K562 (cell line): Measurements from ENCODE around the gene OR4K5. TPM values are rescaled to one million over a fixed set of nuclear protein-coding genes. Genes with fewer than 3 reads are reported as not detected.

Experiments
- ATAC-seq: fragments of 200-7000 bp; cut with Tn5 transposase; 3 replicates; pipeline ENCODE4 v1.9.1; 2020; ENCODE audit warnings: moderate library complexity
- BruUV-seq: library from RNA; stranded (reverse); fragments of 400-500 nt; replicated peaks from 2 replicates; lab custom pipeline; 2021; lab: Mats Ljungman, UMichigan
- CTCF ChIA-PET: fragments of 300-600 bp; formaldehyde crosslinking; extraction: SDS; loops from one replicate; lab custom pipeline; 2021; ENCODE audit warnings: low intra/inter-chr PET ratio; lab: Yijun Ruan, JAX
- POLR2A ChIA-PET: fragments of 300-600, 350-650 bp; sonication (Branson Sonifier 250); formaldehyde crosslinking; extraction: SDS; loops from one replicate; lab custom pipeline; 2021; ENCODE audit warnings: antibody characterized with exemption, inconsistent platforms; lab: Yijun Ruan, JAX
- DNase-seq, 4 experiments: peaks; one replicate each; pipeline versions ENCODE4 v3.0.0 to v3.0.0-alpha.2; 2011 to 2018; ENCODE audit warnings: low spot score in 3 of 4, mixed read lengths in 3 of 4; ENCODE audit errors: extremely low read depth in 1 of 4
- FAIRE-seq: peaks from 2 replicates; lab custom pipeline; 2011; peaks lifted over from hg19 to GRCh38; lab: Jason Lieb, UNC
- H2AFZ ChIP-seq: 2 replicates; pipeline ENCODE4 v1.6.0; 2011; ENCODE audit warnings: low read depth, low read length, control low read depth, inconsistent platforms
- H3K27ac ChIP-seq: fragments of 200-600 bp; 3 replicates; pipeline ENCODE4 v1.8.0; 2011; ENCODE audit warnings: low read depth, mild to moderate bottlenecking, control low read depth, inconsistent platforms, low read length, moderate library complexity, mixed read lengths; ENCODE audit errors: extremely low read depth
- H3K27me3 ChIP-seq, 2 experiments: fragments of 300-600 bp in 1 of 2; 2 replicates in 1 of 2; 3 replicates in 1 of 2; pipeline versions ENCODE4 v1.6.0 to v1.8.0; 2011; ENCODE audit warnings: inconsistent platforms in 2 of 2, low read length in 2 of 2, mild to moderate bottlenecking in 1 of 2, mixed read lengths in 1 of 2, moderate library complexity in 1 of 2; ENCODE audit not compliant: control insufficient read depth in 2 of 2, insufficient read depth in 2 of 2
- H3K36me3 ChIP-seq: fragments of 300-600 bp; 3 replicates; pipeline ENCODE4 v1.8.0; 2011; ENCODE audit warnings: mild to moderate bottlenecking, low read length, inconsistent platforms; ENCODE audit not compliant: control insufficient read depth, insufficient read depth
- H3K4me1 ChIP-seq, 2 experiments: fragments of 200-600 bp in 1 of 2; replicated peaks in 1 of 2; 2 replicates in 1 of 2; 3 replicates in 1 of 2; pipeline versions ENCODE4 v1.5.1 to v1.8.0; 2011; ENCODE audit warnings: inconsistent platforms in 2 of 2, low read length in 2 of 2, mild to moderate bottlenecking in 1 of 2, mixed read lengths in 1 of 2, moderate library complexity in 1 of 2; ENCODE audit not compliant: control insufficient read depth in 2 of 2, insufficient read depth in 2 of 2
- H3K4me2 ChIP-seq: 2 replicates; pipeline ENCODE4 v1.6.1; 2011; ENCODE audit warnings: low read length, control low read depth, inconsistent platforms, mixed read lengths; ENCODE audit not compliant: insufficient read depth
- H3K4me3 ChIP-seq: fragments of 200-600 bp; sonication (generic), shearing (Covaris generic); 2 replicates; pipeline ENCODE4 v1.5.1; 2016; ENCODE audit warnings: control low read depth, inconsistent platforms
- H3K79me2 ChIP-seq: fragments of 200-600 bp; 3 replicates; pipeline ENCODE4 v1.8.0; 2011; ENCODE audit warnings: low read length, inconsistent platforms; ENCODE audit not compliant: control insufficient read depth, insufficient read depth
- H3K9ac ChIP-seq, 2 experiments: 2 replicates each; pipeline versions ENCODE4 v1.6.0 to v1.6.1; 2011; ENCODE audit warnings: low read depth in 2 of 2, low read length in 2 of 2, control low read depth in 1 of 2, inconsistent platforms in 1 of 2, mild to moderate bottlenecking in 1 of 2, mixed read lengths in 1 of 2; ENCODE audit not compliant: insufficient read depth in 1 of 2
- H3K9me1 ChIP-seq: one replicate; pipeline ENCODE4 v1.6.0; 2011; ENCODE audit warnings: inconsistent platforms, mild to moderate bottlenecking, low read length, moderate library complexity; ENCODE audit not compliant: control insufficient read depth, insufficient read depth
- H3K9me3 ChIP-seq: replicated peaks from 2 replicates; pipeline ENCODE4 v1.5.1; 2011; ENCODE audit warnings: low read depth, low read length, inconsistent platforms; ENCODE audit not compliant: control insufficient read depth, insufficient read depth
- H4K20me1 ChIP-seq: replicated peaks from 2 replicates; pipeline ENCODE4 v1.6.1; 2011; ENCODE audit warnings: low read length, inconsistent platforms, mixed read lengths; ENCODE audit not compliant: control insufficient read depth, insufficient read depth
- BRD9 ChIP-seq: fragments of 450-650 bp; IDR thresholded peaks from 2 replicates; pipeline ENCODE4 v1.6.1; 2018; ENCODE audit warnings: low read depth; ENCODE audit not compliant: partially characterized antibody
- CHD4 ChIP-seq: fragments of 200-600 bp; sonication (generic); IDR thresholded peaks from 3 replicates; pipeline ENCODE4 v1.6.1; 2012; ENCODE audit warnings: low read depth, mild to moderate bottlenecking, mixed read lengths, low read length, inconsistent platforms; ENCODE audit not compliant: insufficient read depth, insufficient replicate concordance, poor library complexity, severe bottlenecking
- EGR1 ChIP-seq: fragments of 450-650 bp; conservative IDR thresholded peaks from 2 replicates; pipeline ENCODE4 v1.6.1; 2017; ENCODE audit warnings: mild to moderate bottlenecking
- KLF1 ChIP-seq: fragments of 450-650 bp; IDR thresholded peaks from 2 replicates; pipeline ENCODE4 v1.6.1; 2016; ENCODE audit warnings: missing genetic modification characterization, missing compliant biosample characterization
- MLX ChIP-seq, 2 experiments: fragments of 450-650 bp in 1 of 2; sonication (generic) in 1 of 2; formaldehyde crosslinking; conservative IDR thresholded peaks; 2 replicates each; pipeline versions ENCODE4 v1.4.0 to v1.8.1; 2020 to 2022; ENCODE audit warnings: mild to moderate bottlenecking in 1 of 2, missing genetic modification reagents in 1 of 2
- MXI1 ChIP-seq: IDR thresholded peaks from 2 replicates; pipeline ENCODE4 v1.6.1; 2011; ENCODE audit warnings: low read depth, mild to moderate bottlenecking, improper control_type of control experiment, low read length
- NR2C2 ChIP-seq, 2 experiments: fragments of 200-800 bp in 1 of 2; sonication (Bioruptor generic) in 1 of 2; sonication (generic) in 1 of 2; formaldehyde crosslinking in 1 of 2; IDR thresholded peaks; 2 replicates each; pipeline versions ENCODE4 v1.6.1 to v1.8.0; 2016 to 2022; ENCODE audit warnings: mild to moderate bottlenecking in 1 of 2, missing compliant biosample characterization in 1 of 2, missing genetic modification characterization in 1 of 2, missing genetic modification reagents in 1 of 2
- USF1 ChIP-seq: sonication (generic); formaldehyde crosslinking; IDR thresholded peaks from 2 replicates; pipeline ENCODE4 v1.9.0; 2022; ENCODE audit warnings: mild to moderate bottlenecking, missing genetic modification reagents
- ZNF79 ChIP-seq: fragments of 250-450 bp; sonication (Bioruptor Pico); IDR thresholded peaks from 2 replicates; pipeline ENCODE4 v1.4.0; 2020; ENCODE audit warnings: low read depth, mild to moderate bottlenecking, moderate library complexity
- WGBS: fragments of 100-300 bp; shearing (Covaris generic); methylation state at CpG from one replicate; pipeline ENCODE4 v1.1.6; 2016; ENCODE audit warnings: low coverage, mixed read lengths; ENCODE audit not compliant: insufficient coverage; ENCODE audit errors: missing lambda C conversion rate; 5-methylcytosine and 5-hydroxymethylcytosine counted together
- in situ Hi-C: fragments of 300-500 bp; cut with MboI; formaldehyde crosslinking; loops from 4 replicates; pipeline ENCODE4 v1.15.0; 2018; ENCODE audit warnings: inconsistent platforms, mixed read lengths
- intact Hi-C: fragments of 100-400 bp; cut with micrococcal nuclease; formaldehyde crosslinking; loops from 2 replicates; pipeline ENCODE4 v1.14.2; 2022
- polyA plus RNA-seq, 8 experiments: library from polyadenylated mRNA; depleted of rRNA in 4 of 8; stranded (reverse) in 5 of 8; unstranded in 3 of 8; fragments of >200 nt; fragmentation: Nextera tagmentation in 2 of 8; fragmentation: Illumina TruSeq in 1 of 8; extraction: Ambion mirVana in 2 of 8; extraction: Trizol in 1 of 8; gene quantifications; 2 replicates each; pipeline versions ENCODE4 v1.2.1 to v1.2.3, GENCODE V29; 2011 to 2014; ENCODE audit warnings: inconsistent platforms in 1 of 8, missing spikeins in 1 of 8
- total RNA-seq, 7 experiments: library from RNA; depleted of rRNA in 6 of 7; stranded (reverse); fragments of >200 nt in 6 of 7; fragmentation: Illumina TruSeq in 2 of 7; extraction: Trizol in 2 of 7; gene quantifications; 2 replicates each; pipeline versions ENCODE4 v1.2.1 to v1.2.3, GENCODE V29; 2011 to 2021; ENCODE audit warnings: low replicate concordance in 1 of 7

The OR4K5 gene
- total and polyA plus RNA-seq, 9 of the 15 experiments (the other 6 are each of a cell fraction or from before 2014, with no cell fraction given), result not detected

GRCh38 chr14:19895282-19895681 lies 25.1 kb upstream of the OR4K5 start:
- Histone ChIP-seq H3K4me1 (no peaks in the 10 kb centered on the region), H3K9ac (no peak overlapping the region), H3K4me2 (no peak overlapping the region), H2AFZ (no peak overlapping the region), H3K9me3 (no peaks in the 10 kb centered on the region; the same call in 1 of the 2 replicates), H3K9me1 (no peaks in the 10 kb centered on the region), H3K27me3 (no peaks in the 10 kb centered on the region), H3K4me3 (no peak overlapping the region), H3K36me3 (no peaks in the 10 kb centered on the region), H4K20me1 (no peaks in the 10 kb centered on the region), H3K79me2 (no peaks in the 10 kb centered on the region), H3K27ac (no peak overlapping the region)
- intact Hi-C loops (no loop called here), in situ Hi-C loops (no loop called here)
- ATAC-seq, result no peak
- 0% methylated on average over 2 of the region's 2 CpGs for WGBS
- no peak for TF ChIP-seq MXI1
- TF ChIP-seq KLF1 (tag), result no peak
- TF ChIP-seq BRD9, result no peak
- no peak for TF ChIP-seq USF1 (CRISPR knock-in tag)
- no peak for TF ChIP-seq MLX (CRISPR knock-in tag; conservative IDR thresholded peaks at IDR 0.05)
- TF ChIP-seq NR2C2 (CRISPR knock-in tag; IDR thresholded peaks at IDR 0.05), result no peak
- TF ChIP-seq NR2C2 (tag; IDR thresholded peaks at IDR 0.05), result no peak
- TF ChIP-seq EGR1, result no peak
- no peak for TF ChIP-seq CHD4
- no peak for TF ChIP-seq ZNF79 (CRISPR knock-in tag)
- FAIRE-seq, result no peak
- no TSS peak for BruUV-seq
- no peak for DNase-seq
- ChIA-PET POLR2A (no interaction called here), CTCF (no interaction called here)
